ENCODE measurements around the gene PRICKLE1. TPM values are rescaled to one million over a fixed set of nuclear protein-coding genes. Genes with fewer than 3 reads are reported as not detected.

Gene PRICKLE1
- under 1 TPM; under 0.01 to 0.34 TPM for total RNA-seq

GRCh38 chr12:42589465-42590329, at the start of gene PRICKLE1:
TSS of gene PRICKLE1 (minus strand) at chr12:42589746. CDS start at chr12:42472516, 117,230 bp downstream.

Small RNA genes lying within 50 kb of the gene (small RNA-seq; reads per million reads assigned to genes)
- gene AC079600.1 (0 reads per million in 2 donors), gene AC079600.2 (0 reads per million in 2 donors), gene RF00019 (0 reads per million in 2 donors)

All from melanocyte of skin (primary cell).